NOMO-1 (cell line): ENCODE data around the gene CCDC157.

Experiments used
- DNase-seq, 2 experiments: peaks; one replicate each; lab custom pipeline; 2025; ENCODE audit not compliant: unreplicated experiment in 2 of 2; lab: John Stamatoyannopoulos, UW

The CCDC157 gene

DNA sequence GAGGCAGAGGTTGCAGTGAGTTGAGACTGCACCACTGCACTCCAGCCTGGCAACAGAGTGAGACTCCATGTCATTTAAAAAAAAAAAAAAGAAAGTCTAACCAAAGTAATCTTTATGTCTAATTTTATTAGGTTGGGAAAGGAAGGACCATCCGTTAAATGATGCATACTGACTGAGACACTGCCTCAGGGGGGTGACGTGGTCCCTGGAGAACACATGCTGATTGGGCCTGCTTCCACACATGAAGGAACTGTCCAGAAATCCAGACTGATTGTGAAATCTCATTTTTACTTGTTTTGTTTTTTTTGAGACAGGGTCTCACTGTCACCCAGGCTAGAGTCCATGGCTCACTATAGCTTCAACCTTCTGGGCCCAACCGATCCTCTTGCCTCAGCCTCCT, 5.6 kb upstream of the CCDC157 start:
- no peak for DNase-seq

DNA sequence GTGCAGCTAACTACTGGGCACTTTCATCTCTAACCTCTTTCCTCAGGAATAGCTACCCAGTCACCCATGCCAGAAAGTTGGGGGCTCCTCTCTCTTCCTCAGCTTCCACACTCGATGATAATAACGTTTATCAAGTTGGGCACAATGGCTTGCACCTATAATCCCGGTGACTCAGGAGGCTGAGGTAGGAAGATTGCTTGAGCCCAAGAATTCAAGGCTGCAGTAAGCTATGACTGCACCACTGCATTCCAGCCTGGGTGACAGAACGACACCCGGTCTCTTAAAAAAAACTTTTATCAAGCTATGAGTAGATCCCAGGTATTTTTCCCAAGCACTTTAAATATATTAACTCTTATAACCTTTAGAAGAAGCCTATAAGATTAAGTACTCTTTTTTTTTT, 2.2 kb upstream of the CCDC157 start:
- no peak for DNase-seq

GRCh38 chr22:30357236-30357570, 396 bp downstream of the CCDC157 start:
- no peak for DNase-seq

DNA sequence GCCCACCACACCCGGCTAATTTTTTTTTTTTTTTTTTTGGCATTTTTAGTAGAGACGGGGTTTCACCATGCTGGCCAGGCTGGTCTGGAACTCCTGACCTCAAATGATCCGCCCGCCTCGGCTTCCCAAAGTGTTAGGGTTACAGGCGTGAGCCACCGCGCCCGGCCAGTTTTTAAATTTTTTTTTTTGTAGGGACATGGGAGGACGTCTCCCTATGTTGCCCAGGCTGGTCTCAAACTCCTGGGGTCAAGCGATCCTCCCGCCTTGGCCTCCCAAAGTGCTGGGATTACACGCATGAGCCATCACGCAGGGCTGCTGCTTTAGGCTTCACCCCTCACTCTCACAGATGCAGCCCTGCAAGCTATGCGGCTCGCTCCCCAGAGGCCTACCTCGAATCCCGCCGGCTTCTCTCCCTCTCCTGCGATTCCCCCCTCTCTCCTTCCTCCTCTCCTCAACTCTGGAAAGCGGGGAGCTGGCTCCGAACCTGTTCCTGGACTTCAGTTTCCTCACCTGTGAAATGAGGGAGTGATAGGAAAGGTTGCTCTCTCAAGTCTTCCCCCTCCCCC, 926 bp downstream of the CCDC157 start:
- no peak for DNase-seq

- no peak for DNase-seq
Measured at GRCh38 chr22:30358541-30358940, 1.7 kb downstream of the CCDC157 start.

DNA sequence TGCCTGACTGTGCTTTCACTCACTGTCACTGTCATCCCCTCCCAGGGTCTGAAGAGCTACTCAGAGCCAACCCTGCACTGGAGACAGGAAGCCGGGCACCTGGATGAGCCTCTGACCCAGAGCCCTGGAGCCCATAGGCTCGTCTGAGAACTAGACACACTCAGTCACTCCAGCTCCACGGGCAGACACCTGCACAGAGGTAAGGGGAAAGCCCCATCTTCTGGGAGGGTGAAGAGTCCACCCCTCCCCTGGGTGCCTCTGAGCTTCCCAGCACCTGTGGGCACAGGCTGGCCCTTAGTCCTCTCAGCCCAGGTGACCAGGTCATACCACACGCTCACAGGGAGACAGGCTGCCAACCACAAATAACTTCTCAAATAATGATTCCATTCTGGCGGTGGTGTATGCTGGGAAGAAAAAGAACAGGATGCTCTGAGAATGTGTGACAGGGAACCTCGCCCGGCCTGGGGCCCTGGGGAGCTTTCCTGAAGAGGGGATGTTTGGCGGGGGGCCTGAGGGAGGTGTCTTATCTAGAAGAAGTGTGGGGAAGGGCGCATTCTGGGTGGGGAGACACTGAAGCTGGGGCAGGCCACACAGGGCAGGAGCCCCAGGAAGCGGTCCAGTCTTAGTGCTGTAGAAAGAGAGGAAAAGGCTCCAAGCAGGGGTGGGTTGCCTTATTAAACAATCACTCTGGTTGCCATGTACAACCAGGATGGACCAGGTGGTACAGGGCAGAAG, 5.3 kb downstream of the CCDC157 start:
- no peak for DNase-seq

DNA sequence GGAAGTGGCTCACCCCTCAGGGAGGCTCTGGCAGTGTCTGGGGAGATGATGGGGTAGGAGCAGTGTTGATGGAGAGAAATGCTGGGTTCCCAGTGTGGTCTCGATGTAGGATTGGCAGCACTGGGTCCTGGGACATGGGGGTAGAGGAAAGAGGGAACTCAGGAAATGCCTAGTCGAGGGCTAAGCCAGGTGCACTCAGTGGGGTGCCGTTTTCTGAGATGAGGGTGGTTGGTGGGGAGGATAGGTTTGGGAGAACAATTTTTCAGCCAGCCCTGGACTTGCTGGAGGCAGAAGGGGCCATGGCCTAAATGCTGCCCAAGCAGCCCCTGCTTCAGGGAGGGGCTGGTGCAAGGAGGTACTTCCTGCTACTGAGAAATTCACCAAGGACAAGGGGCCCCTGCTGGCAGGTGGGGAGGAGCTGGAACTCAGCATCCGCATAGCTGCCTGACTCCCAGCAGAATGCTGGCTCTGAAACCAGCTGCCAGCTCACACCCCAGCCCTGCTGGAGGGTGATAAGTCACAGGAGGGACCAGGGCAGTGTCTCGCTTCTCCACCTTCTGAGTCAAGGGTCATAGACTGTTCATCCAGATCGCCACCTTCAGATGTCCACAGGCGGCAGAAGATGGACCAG, 6.0 kb downstream of the CCDC157 start:
- no peak for DNase-seq

- DNase-seq, result no peak
Measured at GRCh38 chr22:30365891-30366290, 9.1 kb downstream of the CCDC157 start.

DNA sequence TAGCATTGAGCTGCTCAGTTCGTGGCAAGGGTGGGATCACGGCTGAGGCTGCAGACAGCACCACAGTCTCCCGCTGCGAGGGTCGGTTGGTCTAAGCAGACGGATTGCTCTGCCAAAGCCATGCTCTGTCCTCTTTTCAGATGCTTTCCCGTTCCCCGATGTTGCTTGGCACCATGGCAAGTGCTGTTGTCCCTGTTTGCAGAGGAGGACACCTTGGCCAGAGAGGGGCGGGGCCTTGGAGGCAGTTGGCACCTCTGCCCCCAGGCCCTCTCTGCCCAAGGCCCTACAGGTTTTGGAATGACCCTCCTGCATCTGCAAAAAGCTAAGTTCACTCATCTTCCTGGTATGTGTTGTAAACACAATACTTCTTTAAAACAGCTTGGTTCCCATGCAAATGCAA, 11.6 kb downstream of the CCDC157 start:
- DNase-seq, result no peak

DNA sequence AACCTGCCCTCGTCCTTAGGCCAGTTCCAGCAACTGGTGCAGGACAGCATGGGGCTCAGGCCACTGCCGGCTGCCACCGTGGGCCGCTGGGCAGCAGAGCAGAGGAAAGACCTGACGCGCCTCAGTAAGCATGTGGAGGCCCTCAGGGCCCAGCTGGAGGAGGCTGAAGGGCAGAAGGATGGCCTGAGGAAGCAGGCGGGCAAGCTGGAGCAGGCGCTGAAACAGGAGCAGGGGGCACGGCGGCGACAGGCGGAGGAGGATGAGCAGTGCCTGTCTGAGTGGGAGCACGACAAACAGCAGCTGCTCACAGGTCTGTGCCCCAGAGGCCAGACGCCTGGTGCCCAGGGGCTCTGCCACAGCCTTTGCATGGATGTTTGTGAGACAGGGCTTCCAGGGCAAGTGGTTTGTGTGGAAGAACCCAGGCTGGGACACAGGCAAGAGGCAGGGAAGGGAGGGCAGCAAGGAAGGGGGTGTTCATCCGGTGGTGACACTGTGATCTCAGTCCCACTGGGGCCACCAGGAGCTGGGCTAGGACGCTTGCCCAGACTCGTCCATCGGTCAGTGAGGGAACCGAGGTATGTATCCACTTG, 13.9 kb downstream of the CCDC157 start:
- no peak for DNase-seq

GRCh38 chr22:30371321-30371720, 14.5 kb downstream of the CCDC157 start:
- no peak for DNase-seq

DNA sequence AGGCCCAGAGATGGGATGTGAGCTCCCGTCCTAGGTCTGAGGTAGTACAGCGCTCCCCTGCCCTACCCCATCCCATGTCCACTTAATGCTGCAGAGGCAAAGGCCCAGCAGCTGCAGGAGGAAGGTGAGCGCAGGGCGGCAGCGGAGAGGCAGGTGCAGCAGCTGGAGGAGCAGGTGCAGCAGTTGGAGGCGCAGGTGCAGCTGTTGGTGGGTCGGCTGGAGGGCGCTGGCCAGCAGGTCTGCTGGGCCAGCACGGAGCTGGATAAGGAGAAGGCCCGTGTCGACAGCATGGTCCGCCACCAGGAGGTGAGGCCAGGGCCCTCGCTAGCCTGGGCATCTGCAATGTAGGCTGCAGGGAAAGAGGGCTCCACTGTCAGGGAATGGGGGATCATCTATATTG, 15.2 kb downstream of the CCDC157 start:
- no peak for DNase-seq

- peak; percentile 68 to 88 for DNase-seq
Measured at GRCh38 chr22:30372915-30373314, 16.1 kb downstream of the CCDC157 start.

DNA sequence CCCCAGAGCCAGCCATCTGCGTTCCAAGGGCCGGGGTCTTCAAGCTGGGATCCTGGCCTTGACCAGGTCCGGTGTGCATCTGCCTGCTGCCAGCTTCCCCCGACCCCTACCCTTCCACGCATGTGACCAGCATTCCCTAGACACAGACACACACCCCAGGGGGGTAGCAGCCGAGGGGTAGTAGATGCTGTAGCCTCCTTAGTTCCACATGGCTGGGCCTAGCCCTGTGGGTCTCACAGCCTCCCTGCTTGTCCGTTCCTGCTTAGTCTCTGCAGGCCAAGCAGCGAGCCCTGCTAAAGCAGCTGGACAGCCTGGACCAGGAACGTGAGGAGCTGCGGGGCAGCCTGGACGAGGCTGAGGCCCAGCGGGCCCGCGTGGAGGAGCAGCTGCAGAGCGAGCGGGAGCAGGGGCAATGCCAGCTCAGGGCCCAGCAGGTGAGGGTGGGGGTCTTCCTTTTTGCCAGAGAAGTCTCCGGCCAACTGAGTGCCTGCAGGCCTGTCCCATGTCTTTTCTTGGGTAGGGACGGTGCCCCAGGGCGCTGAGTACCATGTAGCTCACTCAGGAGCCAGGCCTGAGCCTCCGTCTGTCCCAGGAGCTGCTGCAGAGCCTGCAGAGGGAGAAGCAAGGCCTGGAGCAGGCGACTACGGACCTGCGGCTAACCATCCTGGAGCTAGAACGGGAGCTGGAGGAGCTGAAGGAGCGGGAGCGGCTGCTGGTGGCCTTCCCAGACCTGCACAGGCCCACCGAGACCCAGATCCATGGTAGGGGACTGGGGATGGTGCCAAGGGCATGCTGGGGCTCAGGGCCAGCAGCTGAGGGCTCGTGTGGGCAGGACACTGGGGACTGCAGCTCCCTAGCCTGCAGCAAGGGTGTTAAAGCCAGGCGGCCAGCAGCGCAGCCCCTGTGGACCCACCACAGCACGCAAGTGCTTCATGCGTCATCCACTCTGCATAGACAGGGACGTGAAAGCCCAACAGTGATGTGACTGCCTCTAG, 16.8 kb downstream of the CCDC157 start:
- DNase-seq, result no peak

- DNase-seq, result no peak
Measured at GRCh38 chr22:30375312-30375849, 18.6 kb downstream of the CCDC157 start.

- DNase-seq, result no peak
Measured at GRCh38 chr22:30380011-30380410, 23.2 kb downstream of the CCDC157 start.

DNA sequence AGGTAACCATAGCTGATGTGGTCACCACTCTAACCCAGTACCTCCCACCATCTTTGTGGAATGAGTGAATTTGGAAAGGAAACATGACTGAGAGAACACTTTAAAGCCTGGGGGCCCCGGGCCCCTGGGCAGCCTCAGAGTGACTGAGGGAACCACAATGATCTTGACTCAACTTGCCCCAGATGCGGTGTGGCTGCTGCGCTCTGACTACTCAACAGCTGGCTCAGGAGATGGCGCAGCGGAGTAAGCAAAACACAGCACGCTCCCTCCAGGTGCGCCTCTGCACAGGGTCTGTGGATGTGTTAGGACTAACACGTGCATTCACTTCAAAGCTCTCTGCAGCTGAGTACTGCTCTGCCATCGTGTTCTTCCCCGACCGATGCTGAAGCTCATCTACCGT, 24.5 kb downstream of the CCDC157 start:
- no peak for DNase-seq

- no peak for DNase-seq
Measured at GRCh38 chr22:30382340-30382739, 25.5 kb downstream of the CCDC157 start.

DNA sequence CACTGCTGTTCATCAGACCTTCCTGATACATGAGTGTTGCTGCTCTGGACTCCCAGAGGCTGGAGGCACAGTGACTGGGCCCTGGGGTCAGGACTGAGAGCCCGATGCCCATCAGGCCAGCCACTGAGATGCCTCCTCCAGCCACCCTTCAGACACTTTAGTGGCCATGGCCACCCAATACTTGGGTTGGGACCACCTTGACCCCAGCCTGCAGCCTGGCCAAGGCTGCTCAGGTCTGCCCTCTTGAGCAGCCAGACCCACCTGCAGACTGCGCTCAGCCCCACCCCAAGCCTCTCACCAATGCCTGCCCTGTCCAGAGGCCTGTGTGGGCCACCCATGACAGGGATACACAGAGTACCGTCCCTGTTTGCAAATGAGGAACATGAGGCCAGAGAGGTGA, 26.3 kb downstream of the CCDC157 start:
- DNase-seq, result no peak

DNA sequence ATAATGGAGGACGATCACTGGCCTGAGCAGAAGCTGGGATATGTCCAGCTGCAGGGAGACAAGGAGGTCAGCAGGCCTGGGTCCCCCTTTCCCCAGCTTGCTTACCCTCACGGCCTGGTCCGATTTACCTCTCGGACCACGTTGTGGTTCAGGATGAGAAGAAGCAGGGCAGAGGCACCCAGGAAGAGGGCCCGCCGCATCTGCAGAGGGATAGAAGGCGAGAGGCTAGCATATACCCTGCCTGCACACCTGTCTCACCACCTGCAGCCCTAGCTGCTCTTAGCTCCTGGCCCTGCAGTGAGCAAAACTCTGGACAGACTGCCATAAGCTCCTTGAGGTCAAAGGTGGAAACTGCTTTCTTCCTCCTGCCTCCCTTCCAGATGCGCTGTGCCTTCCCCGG, 29.1 kb downstream of the CCDC157 start:
- no peak for DNase-seq

DNA sequence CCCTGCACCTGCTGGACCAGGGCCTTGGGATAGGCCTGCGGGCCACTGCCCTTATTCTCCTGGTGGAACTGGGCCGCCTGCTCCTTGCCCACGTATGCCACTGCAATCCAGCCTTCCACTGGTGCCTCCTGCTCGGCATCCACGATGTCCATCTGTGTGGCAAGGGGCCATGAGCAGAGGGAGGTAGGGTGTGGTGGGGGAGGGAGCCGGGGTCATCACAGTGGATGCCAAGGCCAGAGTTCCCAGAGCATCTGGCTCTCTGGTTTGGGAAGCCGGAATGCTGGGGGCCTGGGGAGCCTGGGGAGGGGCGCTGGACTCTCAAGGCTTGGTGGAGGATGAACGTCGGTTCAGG, 29.8 kb downstream of the CCDC157 start:
- DNase-seq, result no peak
